8988T (cell line): ENCODE data around the gene PLEK.
"Not testable (repeated sequence)": the region's sequence is repeated elsewhere in the genome, so short reads cannot be mapped to it uniquely, and the experiment has no call there.

Experiments
- DNase-seq: peaks from one replicate; pipeline ENCODE4 v3.0.0; 2011

The PLEK gene

DNA sequence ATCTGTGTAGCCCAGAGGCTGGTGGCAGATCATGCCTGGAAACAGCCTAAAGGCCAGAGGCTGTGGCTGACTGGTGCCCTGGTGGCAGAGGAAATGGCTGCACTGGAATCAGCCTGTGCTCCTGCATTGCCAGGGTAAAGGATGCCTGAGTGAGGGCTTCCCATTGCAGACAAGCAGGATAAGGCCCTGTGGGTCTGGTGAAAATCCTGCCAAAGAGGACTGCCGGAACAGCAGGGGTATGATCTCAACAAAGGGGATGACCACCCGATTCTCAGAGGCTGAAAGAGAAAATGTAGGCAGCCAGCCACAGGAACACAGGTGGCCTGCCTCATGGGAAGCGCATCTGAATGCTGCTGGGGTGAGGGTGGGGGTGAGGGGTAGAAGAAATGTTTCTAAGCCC is 53.8 kb downstream of the PLEK start:
- DNase-seq = no peak

DNA sequence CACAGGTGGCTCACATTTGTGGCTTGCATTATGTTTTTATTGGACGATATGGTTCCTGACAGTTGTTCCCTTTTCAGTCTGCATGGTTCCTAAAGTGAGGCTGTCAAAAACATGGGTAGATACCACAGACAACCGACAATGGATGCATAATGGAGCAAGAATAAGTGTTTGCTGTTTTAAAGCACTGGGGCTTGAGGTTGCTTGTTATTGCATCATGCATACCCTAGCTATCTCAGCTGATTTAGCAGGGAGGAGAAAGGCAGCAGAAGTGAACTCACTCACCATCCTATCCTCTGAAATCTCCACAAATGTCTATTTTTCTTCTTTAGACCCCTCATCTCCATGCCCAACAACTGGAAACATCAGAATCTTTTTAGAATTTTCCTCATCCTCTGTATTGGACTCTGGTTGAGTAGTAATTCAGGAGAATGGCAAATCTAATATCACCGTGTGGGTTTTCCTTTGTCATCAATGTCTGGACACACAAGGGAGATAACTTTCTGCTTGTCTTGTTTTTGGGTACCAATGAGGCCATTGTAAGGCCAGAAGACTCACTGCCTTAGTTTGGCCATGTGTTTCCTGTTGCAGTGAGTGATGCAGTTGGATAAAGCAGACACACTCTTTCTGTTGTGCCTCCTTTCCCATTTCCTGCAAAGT is 55.3 kb downstream of the PLEK start:
- no peak for DNase-seq

DNA sequence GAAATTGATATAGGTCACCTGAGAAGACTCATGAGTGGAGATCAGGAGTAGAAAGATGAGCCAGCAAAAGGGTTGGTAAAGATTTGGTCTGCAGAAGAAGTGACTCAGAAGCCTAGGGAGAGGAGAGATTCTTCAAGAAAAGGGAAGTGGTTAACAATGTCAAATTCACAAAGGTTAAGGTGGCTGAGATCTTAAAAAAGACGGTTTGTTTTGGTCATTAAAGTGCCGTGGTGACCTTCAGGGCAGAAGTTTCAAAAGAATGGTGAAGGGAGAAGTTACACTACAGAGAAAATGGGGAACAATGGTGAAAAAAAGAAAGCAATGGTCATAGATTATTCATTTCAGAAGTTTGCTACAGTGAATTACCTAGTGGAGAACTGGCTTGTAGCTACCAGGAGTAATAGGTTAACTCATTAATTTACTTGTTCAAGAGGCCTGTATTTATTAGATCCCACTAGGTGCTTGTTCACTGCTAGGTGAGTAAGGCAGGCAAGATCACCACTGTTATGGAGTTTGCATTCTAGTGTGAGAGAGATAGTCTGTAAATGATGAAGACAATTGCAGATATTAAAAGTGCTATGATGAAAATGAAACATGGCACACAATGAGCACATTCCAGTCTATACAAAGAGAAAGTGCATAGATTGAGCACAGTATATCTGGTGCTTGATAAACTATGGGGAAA is 59.0 kb downstream of the PLEK start:
- DNase-seq = no peak

DNA sequence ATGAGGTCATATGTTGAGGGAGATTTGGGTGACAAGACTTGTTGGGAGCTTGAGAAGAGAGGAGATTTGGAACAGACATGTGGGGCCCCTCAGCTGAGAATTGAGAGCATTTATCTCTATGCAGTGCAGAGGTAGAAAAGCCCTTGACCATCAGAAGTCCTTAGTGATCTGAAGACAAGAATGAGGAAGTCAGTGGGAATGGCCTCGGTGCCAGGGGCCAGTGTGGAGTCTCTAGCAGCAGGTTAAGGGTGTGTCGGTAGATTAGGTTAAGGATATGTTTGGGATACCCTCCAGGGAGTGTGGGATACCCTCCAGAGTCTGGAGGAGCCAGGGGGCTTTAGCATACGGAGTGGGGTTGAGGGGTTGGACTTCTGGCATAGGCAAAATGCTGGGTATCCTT is 60.4 kb downstream of the PLEK start:
- no peak for DNase-seq

DNA sequence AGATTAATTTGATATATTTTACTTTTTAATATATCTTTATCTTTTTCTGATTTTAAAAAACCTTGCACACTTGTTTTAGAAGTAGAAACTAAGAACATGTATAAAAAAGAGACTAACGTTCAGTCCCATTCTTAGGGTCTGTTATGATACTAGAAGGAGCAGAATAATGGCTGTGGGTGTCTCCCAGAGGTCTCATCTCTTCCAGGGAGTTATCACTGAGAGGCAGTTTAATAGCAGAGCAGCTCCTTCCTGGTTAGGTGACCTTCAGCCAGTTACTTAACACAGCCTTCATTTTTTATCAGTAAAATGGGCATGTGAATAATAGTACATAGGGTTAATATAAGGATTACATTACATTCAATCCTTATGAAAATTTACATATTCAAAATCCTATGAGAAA is 61.4 kb downstream of the PLEK start:
- no peak for DNase-seq

DNA sequence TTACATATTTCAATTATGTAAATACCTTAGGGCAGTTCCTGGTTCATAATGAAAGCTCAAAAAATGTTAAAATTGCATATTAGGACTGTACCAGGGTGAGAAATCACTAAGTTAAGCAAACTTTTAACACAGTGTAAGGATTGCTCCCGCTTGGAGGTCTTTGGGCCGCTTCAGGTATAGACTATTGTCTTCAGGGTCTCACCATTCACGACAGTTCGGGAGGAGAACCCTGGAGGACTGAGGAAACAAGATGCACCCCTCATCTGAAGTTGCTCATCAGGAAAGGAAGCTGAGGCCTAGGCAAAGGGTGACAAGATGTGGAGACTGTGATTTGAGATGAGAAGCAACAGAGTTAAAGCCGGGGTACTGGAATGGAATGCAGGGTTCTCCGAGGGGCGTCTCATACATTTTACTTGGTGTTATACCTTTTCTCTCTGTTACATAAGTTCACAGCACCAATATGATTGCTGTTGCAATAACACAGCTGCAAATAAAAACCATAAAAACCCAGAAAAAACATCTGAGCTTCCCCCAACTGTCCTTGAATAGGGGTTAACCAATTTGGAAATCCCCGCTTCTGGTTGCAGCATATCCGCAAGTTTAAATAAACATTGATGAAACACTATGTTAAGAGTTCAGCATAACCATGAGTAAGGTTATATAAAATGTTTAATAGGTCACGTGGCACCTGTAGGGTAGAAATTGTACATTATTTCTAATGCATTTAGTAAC is 61.9 kb downstream of the PLEK start:
- no peak for DNase-seq

DNA sequence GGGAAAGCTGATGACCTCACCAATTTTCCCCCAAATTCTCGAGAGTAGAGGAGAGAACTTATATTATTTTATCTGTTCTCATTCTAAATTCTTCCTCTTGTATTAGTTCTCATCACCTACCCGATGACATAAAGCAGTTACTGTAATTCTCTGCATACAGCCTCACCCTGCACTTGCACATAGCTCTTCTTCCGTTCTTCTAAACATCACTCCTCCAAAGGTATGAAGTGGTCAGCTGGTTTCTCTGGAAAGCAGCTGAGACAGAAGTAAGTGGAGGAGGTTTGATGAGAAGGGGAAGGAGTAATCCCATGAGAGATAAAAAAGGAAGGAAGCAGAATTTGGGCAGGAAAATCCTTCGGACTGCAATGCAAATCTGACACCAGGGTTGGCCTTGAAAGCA is 63.0 kb downstream of the PLEK start:
- DNase-seq = no peak

DNA sequence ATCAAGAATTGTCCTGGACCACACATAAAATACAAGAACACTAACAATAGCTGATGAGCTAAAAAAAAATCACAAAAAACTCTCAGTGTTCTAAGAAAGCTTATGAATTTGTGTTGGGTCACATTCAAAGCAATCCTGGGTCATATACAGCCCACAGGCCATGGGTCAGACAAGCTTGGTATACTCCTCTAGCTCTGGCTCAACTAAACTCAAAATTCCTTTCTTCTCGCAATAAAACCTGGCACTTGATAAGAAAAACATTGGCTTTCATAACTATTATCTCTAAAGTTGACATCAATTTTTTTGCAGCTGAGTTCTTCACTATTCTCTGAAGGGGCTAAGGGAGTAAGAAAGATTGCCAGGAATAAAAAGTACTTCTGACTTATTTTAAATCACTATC is 63.7 kb downstream of the PLEK start:
- DNase-seq = no peak

DNA sequence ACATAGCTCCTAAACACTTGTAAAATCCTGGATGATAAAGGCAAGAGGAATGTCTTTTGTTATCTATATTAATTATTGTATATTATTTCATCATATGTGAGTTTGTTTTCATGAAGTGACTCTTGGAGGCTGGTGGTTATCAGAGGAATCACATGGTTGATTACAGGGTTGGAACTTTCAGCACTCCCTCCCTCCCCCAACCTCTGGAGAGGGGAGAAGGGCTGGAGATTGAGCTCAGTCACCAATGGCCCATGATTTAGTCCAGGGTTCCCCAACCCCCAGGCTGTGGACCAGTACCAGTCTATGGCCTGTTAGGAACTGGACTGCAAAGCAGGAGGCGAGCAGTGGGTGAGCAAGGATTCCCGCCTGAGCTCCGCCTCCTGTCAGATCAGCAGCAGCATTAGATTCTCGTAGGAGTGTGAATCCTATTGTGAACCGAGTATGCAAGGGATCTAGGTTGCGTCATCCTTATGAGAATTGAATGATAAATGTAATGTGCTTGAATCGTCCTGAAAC is 64.3 kb downstream of the PLEK start:
- no peak for DNase-seq

DNA sequence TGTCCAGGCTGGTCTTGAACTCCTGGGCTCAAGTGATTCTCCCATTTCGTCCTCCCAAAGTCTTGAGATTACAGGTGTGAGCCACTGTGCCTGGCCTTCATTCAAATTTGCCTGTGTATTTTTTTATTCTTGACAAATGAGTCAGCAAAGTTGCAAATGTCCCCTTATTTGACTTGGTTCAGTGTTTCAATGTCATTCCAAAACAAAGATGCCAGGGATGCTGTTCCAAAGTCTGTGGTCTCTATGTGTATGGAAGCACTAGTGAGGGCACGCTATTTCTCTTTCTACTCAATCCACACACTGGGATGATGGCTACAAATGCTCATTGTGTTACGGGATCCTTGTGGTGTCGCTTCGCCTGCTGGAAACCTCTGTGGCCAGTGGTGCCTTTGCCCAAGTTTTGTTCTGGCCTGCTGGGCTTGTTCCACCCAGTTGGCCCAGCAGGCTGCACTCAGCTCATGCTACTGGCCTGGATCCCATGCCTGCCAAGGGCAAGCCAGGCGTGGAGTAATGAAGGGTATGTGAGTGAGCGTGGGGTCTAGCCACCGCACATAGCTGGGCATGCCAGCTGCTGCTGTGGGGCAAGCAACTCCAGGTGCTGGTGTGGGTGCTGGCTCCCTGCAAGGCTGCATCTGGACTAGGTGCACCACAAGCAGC is 66.4 kb downstream of the PLEK start:
- no peak for DNase-seq

DNA sequence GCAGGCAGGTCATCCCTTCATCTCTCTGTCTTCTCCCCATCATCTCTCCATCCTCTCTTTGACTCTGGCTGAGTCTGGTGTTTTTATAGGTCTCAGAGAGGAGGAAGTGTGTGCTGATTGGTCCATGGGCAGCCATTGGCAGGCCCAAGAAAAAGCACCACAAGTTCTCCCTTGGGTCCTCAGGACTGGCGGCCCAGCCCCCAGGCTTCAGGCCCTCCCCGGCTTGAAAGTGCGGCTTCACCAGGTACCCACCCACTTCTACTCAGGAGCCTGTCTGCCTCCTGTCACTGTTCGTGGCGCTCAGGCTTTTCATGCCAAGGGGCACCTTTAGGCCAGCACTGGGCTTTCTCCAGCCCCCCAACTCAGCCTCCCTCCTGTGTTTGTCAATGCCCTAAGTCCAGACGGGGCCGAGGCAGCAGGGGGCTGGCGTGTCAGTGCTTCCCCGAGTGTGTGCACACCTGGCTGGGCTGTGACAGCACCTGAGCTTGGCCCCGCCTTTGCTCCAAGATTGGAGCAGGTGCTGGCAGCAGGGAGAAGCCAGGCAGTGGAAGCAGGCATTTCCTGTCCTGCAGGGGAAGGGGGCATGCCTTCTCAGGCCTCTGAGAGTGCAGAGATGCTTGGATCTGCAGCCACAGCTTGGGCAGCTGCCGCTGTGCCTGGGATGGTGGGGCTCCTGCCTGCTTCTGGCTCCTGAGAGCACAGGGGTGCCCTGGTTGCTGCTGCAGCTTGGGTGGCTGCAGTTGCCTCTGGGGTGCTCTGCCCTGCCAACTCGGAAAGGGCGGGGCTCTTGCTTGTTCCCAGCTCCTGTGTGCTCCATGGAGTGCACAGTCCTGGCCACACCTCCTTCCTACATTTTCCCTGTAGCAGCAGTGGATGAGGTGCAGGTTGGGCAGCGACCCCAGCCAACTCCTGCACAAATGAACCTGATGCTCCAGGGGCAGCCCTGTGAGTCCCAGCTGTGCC is 67.9 kb downstream of the PLEK start:
- no peak for DNase-seq

DNA sequence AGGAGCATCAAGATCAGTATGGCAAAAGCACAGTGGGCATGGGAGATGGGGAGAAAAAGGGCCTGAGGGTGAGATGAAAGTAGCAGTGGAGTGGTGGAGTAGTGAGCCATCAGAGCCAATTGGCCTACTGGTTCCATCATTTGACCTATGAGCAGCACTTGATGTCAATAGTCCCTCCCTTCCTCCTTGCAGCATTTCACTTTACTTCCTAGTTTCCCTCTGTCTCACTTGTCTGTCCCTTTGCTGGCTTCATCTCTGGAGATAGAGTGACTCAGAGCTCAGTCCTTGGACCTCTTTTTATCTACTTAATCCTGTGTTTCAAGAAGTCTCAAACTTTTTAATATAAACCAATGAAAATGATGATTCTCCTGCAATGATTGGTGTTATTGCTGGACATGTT is 69.9 kb downstream of the PLEK start:
- no peak for DNase-seq

DNA sequence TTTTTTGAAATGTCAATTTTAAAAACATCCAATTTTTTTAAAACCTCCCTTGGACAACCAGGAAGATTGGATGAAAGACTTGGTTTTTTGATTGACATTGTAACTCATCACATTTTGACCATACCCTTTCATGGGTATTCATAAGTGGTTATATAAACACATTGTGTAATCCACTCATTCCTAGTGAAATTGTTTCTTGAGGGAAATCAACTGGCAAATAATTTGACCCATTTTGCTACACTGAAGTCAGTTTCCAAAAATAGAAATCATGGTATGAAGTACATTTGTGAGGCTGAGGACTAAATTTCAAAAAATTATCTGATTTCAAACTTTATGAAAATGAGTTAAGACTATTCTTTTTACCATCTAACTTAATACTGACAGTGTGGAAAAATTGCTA is 70.5 kb downstream of the PLEK start:
- no peak for DNase-seq

DNA sequence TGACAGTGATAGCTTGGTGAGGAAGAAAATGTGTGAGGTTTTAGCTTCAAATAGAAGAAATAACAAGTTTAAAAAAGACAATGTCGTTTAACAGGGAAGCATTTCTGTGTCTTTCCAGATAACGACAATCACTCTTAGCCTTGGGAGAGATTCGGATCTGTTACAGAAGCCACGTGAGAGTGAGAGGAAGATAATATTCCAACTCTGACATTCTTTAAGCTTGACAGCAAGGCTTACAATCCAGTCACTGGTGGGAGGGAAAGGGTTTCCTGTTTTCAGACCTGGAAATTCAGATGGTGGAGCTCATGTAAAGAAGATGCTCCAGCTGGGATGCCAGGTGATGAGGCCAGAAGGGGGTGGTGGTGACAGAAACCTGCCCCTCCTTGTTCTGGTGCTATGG is 71.2 kb downstream of the PLEK start:
- DNase-seq = no peak

DNA sequence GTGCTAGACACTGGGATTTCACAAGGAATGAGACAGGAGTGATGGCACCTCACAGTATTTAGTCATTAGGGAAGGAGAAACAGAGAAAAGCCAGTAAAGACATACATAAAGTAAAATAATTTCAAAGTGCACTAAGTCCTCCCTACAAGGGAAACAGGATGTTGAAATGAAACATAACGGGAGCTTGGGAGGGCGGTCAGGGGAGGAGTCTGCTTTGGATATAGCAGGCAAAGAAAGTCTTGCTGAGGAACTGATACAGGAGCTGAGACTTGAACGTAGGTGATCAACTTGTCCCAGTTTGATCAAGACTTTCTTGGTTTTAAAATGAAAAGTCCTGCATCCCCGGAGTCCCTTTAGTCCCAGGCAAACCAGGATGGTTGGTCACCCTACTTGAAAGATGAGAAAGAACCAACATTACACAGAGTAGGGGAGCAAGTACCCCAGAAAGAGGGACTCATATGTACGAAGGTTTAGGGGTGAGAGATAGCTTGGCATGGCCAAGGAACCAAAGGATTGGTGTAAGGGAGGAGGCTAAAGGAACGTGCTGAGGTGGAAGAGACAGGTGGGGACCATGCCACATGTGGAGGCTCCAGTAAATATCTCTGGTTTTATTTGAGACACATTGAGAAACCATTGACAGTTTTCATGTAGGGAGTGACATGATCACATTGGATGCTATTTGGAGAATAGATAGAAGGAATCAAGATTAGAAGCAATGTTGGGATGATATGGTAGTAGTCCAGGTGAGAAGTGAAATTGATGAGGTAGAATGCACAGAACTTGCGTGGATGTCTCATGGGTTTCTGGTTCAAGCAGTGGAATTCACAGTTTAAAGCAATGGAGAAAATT is 73.6 kb downstream of the PLEK start:
- DNase-seq = no peak

DNA sequence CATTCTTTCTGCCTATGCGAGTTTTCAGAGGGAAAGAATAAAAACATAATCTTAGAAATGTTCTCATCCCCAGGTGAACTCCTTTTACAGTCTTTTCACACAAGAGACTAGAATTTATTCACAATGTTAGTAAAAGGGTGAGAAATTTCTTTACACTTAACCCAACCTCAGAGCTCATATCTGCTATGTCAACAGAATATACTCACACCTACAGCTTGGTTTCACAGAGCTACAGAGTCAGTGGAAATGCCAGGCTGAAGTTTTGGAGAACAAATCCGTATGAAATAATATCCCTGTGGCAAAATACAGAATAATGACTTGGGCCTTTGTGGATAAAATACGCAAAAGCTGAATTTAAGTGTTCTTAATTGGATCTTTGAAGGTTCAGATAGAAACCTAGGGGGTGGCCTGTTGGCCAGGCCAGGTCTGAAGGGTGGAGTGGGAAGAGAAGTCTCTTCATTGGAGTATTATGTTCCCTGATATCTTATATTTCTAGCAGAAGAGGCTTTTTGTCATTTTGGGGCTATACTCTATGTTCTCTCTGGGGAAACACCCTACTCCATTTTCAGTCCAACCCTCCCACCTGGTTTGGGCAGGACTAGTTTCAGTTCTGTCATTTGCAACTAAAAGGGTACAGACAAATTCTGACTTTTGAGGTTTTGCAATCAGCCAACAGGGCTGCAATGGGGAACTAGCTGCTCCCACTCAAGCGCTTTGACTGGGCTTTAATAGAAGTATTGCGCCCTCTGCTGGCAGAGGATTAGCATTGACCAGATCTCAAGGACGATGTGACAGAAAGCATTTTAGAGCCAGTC is 76.3 kb downstream of the PLEK start:
- no peak for DNase-seq

DNA sequence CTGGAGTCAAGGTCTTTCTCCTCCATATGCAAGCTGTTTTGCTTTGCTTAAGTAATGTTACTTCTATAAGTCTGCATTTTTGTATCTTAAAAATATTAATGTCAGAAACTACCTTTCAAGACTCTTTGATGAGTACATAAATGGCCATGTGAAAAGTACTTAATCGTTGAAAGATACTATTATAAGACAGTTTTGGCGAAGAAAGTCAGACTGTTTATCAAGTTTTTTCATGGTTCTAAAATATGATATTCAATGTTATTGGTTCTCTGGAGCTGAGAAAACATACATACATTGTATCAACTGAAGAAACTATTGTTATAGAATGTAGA is 76.9 kb downstream of the PLEK start:
- no peak for DNase-seq

DNA sequence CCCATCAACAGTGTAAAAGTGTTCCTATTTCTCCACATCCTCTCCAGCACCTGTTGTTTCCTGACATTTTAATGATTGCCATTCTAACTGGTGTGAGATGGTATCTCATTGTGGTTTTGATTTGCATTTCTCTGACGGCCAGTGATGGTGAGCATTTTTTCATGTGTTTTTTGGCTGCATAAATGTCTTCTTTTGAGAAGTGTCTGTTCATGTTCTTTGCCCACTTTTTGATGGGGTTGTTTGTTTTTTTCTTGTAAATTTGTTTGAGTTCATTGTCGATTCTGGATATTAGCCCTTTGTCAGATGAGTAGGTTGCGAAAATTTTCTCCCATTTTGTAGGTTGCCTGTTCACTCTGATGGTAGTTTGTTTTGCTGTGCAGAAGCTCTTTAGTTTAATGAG is 81.3 kb downstream of the PLEK start:
- DNase-seq = not testable (repeated sequence)
